NCI-H2029 treated with DMSO at 0.1 percent for 48 hours (cell line): ENCODE data around the gene CENPP.
"Not testable (repeated sequence)": the region's sequence is repeated elsewhere in the genome, so short reads cannot be mapped to it uniquely, and the experiment has no call there.

Source experiments
- DNase-seq: peaks from one replicate; lab custom pipeline; 2025; lab: John Stamatoyannopoulos, UW

CENPP gene

GRCh38 chr9:92538541-92538940, 212.8 kb downstream of the CENPP start:
- no peak for DNase-seq

GRCh38 chr9:92543972-92544371, 218.2 kb downstream of the CENPP start:
- DNase-seq: no peak

GRCh38 chr9:92545002-92545510, 219.3 kb downstream of the CENPP start:
- no peak for DNase-seq

- no peak for DNase-seq
Measured at GRCh38 chr9:92547356-92547755, 221.6 kb downstream of the CENPP start.

GRCh38 chr9:92550765-92551164, 225.0 kb downstream of the CENPP start:
- DNase-seq: no peak

- DNase-seq: no peak
Measured at GRCh38 chr9:92558612-92559374, 233.0 kb downstream of the CENPP start.

- DNase-seq: no peak
Measured at GRCh38 chr9:92561374-92562330, 235.9 kb downstream of the CENPP start.

GRCh38 chr9:92562461-92562967, 236.8 kb downstream of the CENPP start:
- DNase-seq: no peak

GRCh38 chr9:92563116-92564100, 237.7 kb downstream of the CENPP start:
- peak; percentile 57 for DNase-seq

- peak; percentile 73 for DNase-seq
Measured at GRCh38 chr9:92564504-92564903, 238.8 kb downstream of the CENPP start.

GRCh38 chr9:92564982-92565381, 239.2 kb downstream of the CENPP start:
- peak; percentile 23 for DNase-seq

GRCh38 chr9:92571871-92572270, 246.1 kb downstream of the CENPP start:
- not testable (repeated sequence) for DNase-seq

- not testable (repeated sequence) for DNase-seq
Measured at GRCh38 chr9:92573612-92574011, 247.9 kb downstream of the CENPP start.

- no peak for DNase-seq
Measured at GRCh38 chr9:92576175-92576574, 250.4 kb downstream of the CENPP start.

- no peak for DNase-seq
Measured at GRCh38 chr9:92589923-92590322, 264.2 kb downstream of the CENPP start.

GRCh38 chr9:92590377-92590776, 264.6 kb downstream of the CENPP start:
- no peak for DNase-seq

- DNase-seq: no peak
Measured at GRCh38 chr9:92592537-92592936, 266.8 kb downstream of the CENPP start.

GRCh38 chr9:92592946-92593861, 267.5 kb downstream of the CENPP start:
- DNase-seq: no peak

- DNase-seq: not testable (repeated sequence)
Measured at GRCh38 chr9:92595075-92595474, 269.3 kb downstream of the CENPP start.

- no peak for DNase-seq
Measured at GRCh38 chr9:92595930-92596329, 270.2 kb downstream of the CENPP start.
